K562 (cell line): ENCODE data around the gene PPP1R36. TPM values are rescaled to one million over a fixed set of nuclear protein-coding genes. Genes with fewer than 3 reads are reported as not detected.

Source experiments
- ATAC-seq: fragments of 200-7000 bp; cut with Tn5 transposase; 3 replicates; pipeline ENCODE4 v1.9.1; 2020; ENCODE audit warnings: moderate library complexity
- BruUV-seq: library from RNA; stranded (reverse); fragments of 400-500 nt; replicated peaks from 2 replicates; lab custom pipeline; 2021; lab: Mats Ljungman, UMichigan
- CTCF ChIA-PET: fragments of 300-600 bp; formaldehyde crosslinking; extraction: SDS; loops from one replicate; lab custom pipeline; 2021; ENCODE audit warnings: low intra/inter-chr PET ratio; lab: Yijun Ruan, JAX
- POLR2A ChIA-PET: fragments of 300-600, 350-650 bp; sonication (Branson Sonifier 250); formaldehyde crosslinking; extraction: SDS; loops from one replicate; lab custom pipeline; 2021; ENCODE audit warnings: antibody characterized with exemption, inconsistent platforms; lab: Yijun Ruan, JAX
- DNase-seq, 4 experiments: peaks; one replicate each; pipeline versions ENCODE4 v3.0.0 to v3.0.0-alpha.2; 2011 to 2018; ENCODE audit warnings: low spot score in 3 of 4, mixed read lengths in 3 of 4; ENCODE audit errors: extremely low read depth in 1 of 4
- FAIRE-seq: peaks from 2 replicates; lab custom pipeline; 2011; peaks lifted over from hg19 to GRCh38; lab: Jason Lieb, UNC
- H2AFZ ChIP-seq: 2 replicates; pipeline ENCODE4 v1.6.0; 2011; ENCODE audit warnings: low read depth, low read length, control low read depth, inconsistent platforms
- H3K27ac ChIP-seq: fragments of 200-600 bp; 3 replicates; pipeline ENCODE4 v1.8.0; 2011; ENCODE audit warnings: low read depth, mild to moderate bottlenecking, control low read depth, inconsistent platforms, low read length, moderate library complexity, mixed read lengths; ENCODE audit errors: extremely low read depth
- H3K27me3 ChIP-seq, 2 experiments: fragments of 300-600 bp in 1 of 2; 2 replicates in 1 of 2; 3 replicates in 1 of 2; pipeline versions ENCODE4 v1.6.0 to v1.8.0; 2011; ENCODE audit warnings: inconsistent platforms in 2 of 2, low read length in 2 of 2, mild to moderate bottlenecking in 1 of 2, mixed read lengths in 1 of 2, moderate library complexity in 1 of 2; ENCODE audit not compliant: control insufficient read depth in 2 of 2, insufficient read depth in 2 of 2
- H3K36me3 ChIP-seq: fragments of 300-600 bp; 3 replicates; pipeline ENCODE4 v1.8.0; 2011; ENCODE audit warnings: mild to moderate bottlenecking, low read length, inconsistent platforms; ENCODE audit not compliant: control insufficient read depth, insufficient read depth
- H3K4me1 ChIP-seq, 2 experiments: fragments of 200-600 bp in 1 of 2; replicated peaks in 1 of 2; 2 replicates in 1 of 2; 3 replicates in 1 of 2; pipeline versions ENCODE4 v1.5.1 to v1.8.0; 2011; ENCODE audit warnings: inconsistent platforms in 2 of 2, low read length in 2 of 2, mild to moderate bottlenecking in 1 of 2, mixed read lengths in 1 of 2, moderate library complexity in 1 of 2; ENCODE audit not compliant: control insufficient read depth in 2 of 2, insufficient read depth in 2 of 2
- H3K4me2 ChIP-seq: 2 replicates; pipeline ENCODE4 v1.6.1; 2011; ENCODE audit warnings: low read length, control low read depth, inconsistent platforms, mixed read lengths; ENCODE audit not compliant: insufficient read depth
- H3K4me3 ChIP-seq: fragments of 200-600 bp; sonication (generic), shearing (Covaris generic); 2 replicates; pipeline ENCODE4 v1.5.1; 2016; ENCODE audit warnings: control low read depth, inconsistent platforms
- H3K79me2 ChIP-seq: fragments of 200-600 bp; 3 replicates; pipeline ENCODE4 v1.8.0; 2011; ENCODE audit warnings: low read length, inconsistent platforms; ENCODE audit not compliant: control insufficient read depth, insufficient read depth
- H3K9ac ChIP-seq, 2 experiments: 2 replicates each; pipeline versions ENCODE4 v1.6.0 to v1.6.1; 2011; ENCODE audit warnings: low read depth in 2 of 2, low read length in 2 of 2, control low read depth in 1 of 2, inconsistent platforms in 1 of 2, mild to moderate bottlenecking in 1 of 2, mixed read lengths in 1 of 2; ENCODE audit not compliant: insufficient read depth in 1 of 2
- H3K9me1 ChIP-seq: one replicate; pipeline ENCODE4 v1.6.0; 2011; ENCODE audit warnings: inconsistent platforms, mild to moderate bottlenecking, low read length, moderate library complexity; ENCODE audit not compliant: control insufficient read depth, insufficient read depth
- H3K9me3 ChIP-seq: replicated peaks from 2 replicates; pipeline ENCODE4 v1.5.1; 2011; ENCODE audit warnings: low read depth, low read length, inconsistent platforms; ENCODE audit not compliant: control insufficient read depth, insufficient read depth
- H4K20me1 ChIP-seq: replicated peaks from 2 replicates; pipeline ENCODE4 v1.6.1; 2011; ENCODE audit warnings: low read length, inconsistent platforms, mixed read lengths; ENCODE audit not compliant: control insufficient read depth, insufficient read depth
- PHF20 ChIP-seq: fragments of 450-650 bp; IDR thresholded peaks from 2 replicates; pipeline ENCODE4 v1.6.1; 2018; ENCODE audit not compliant: partially characterized antibody
- SAFB2 ChIP-seq: fragments of 200-400 bp; formaldehyde crosslinking; IDR thresholded peaks from 2 replicates; pipeline ENCODE4 v1.6.1; 2018; ENCODE audit warnings: borderline replicate concordance, low read length, low read depth, moderate library complexity; ENCODE audit not compliant: severe bottlenecking
- WGBS: fragments of 100-300 bp; shearing (Covaris generic); methylation state at CpG from one replicate; pipeline ENCODE4 v1.1.6; 2016; ENCODE audit warnings: low coverage, mixed read lengths; ENCODE audit not compliant: insufficient coverage; ENCODE audit errors: missing lambda C conversion rate; 5-methylcytosine and 5-hydroxymethylcytosine counted together
- in situ Hi-C: fragments of 300-500 bp; cut with MboI; formaldehyde crosslinking; loops from 4 replicates; pipeline ENCODE4 v1.15.0; 2018; ENCODE audit warnings: inconsistent platforms, mixed read lengths
- intact Hi-C: fragments of 100-400 bp; cut with micrococcal nuclease; formaldehyde crosslinking; loops from 2 replicates; pipeline ENCODE4 v1.14.2; 2022
- polyA plus RNA-seq, 8 experiments: library from polyadenylated mRNA; depleted of rRNA in 4 of 8; stranded (reverse) in 5 of 8; unstranded in 3 of 8; fragments of >200 nt; fragmentation: Nextera tagmentation in 2 of 8; fragmentation: Illumina TruSeq in 1 of 8; extraction: Ambion mirVana in 2 of 8; extraction: Trizol in 1 of 8; gene quantifications; 2 replicates each; pipeline versions ENCODE4 v1.2.1 to v1.2.3, GENCODE V29; 2011 to 2014; ENCODE audit warnings: inconsistent platforms in 1 of 8, missing spikeins in 1 of 8
- total RNA-seq, 7 experiments: library from RNA; depleted of rRNA in 6 of 7; stranded (reverse); fragments of >200 nt in 6 of 7; fragmentation: Illumina TruSeq in 2 of 7; extraction: Trizol in 2 of 7; gene quantifications; 2 replicates each; pipeline versions ENCODE4 v1.2.1 to v1.2.3, GENCODE V29; 2011 to 2021; ENCODE audit warnings: low replicate concordance in 1 of 7
- TF ChIP-seq, protein P1 (sequence below): IDR thresholded peaks from 2 replicates; pipeline ENCODE4 v1.6.1; 2011; ENCODE audit not compliant: insufficient read length; ENCODE audit errors: extremely low read depth
- TF ChIP-seq, protein P2 (sequence below): fragments of 250-450 bp; sonication (Bioruptor Pico); IDR thresholded peaks from 2 replicates; pipeline ENCODE4 v1.8.0; 2022; ENCODE audit warnings: inconsistent platforms

The PPP1R36 gene
- total and polyA plus RNA-seq, 9 of the 15 experiments (the other 6 are each of a cell fraction or from before 2014, with no cell fraction given): 0.29 TPM; not detected in 8

DNA sequence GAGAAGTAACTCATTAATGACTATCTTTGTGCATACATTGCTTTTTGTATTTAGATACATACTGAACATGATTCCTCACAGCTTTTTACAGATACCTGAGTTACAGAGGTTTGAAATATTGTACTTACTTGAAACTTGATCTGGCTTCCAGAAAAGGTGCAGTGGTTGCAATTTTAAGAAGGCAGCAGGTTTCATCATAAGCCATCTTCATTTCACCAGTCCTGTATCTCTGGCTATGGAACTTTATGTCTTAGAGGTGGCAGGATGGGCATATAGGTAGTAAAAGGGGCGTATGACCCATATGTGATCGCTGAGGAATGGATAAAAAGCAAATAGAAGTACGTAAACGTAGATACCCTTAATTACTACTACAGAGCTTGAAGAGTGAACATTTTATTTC, 31.5 kb upstream of the PPP1R36 start:
- Histone ChIP-seq H3K9me3 (no peaks in the 10 kb centered on the region), H4K20me1 (no peaks in the 10 kb centered on the region), H3K36me3 (peaks cover 9% of the 10 kb centered on the region; the same call in 1 of the 3 replicates), H2AFZ (no peak overlapping the region), H3K27ac (no peak overlapping the region), H3K9me1 (no peaks in the 10 kb centered on the region), H3K4me1 (peaks cover 0 to 3% of the 10 kb centered on the region in 2 experiments; a peak in 1 of 5 replicates), H3K4me2 (no peak overlapping the region), H3K27me3 (no peaks in the 10 kb centered on the region), H3K4me3 (no peak overlapping the region), H3K79me2 (peaks cover under 1% of the 10 kb centered on the region; the same call in 2 of the 3 replicates), H3K9ac (no peak overlapping the region)
- DNase-seq (no peak), FAIRE-seq (no peak), ATAC-seq (no peak)
- CTCF ChIA-PET: no interaction called here
- TF ChIP-seq SAFB2 (no peak), PHF20 (no peak)
- TF ChIP-seq, protein P1, sequence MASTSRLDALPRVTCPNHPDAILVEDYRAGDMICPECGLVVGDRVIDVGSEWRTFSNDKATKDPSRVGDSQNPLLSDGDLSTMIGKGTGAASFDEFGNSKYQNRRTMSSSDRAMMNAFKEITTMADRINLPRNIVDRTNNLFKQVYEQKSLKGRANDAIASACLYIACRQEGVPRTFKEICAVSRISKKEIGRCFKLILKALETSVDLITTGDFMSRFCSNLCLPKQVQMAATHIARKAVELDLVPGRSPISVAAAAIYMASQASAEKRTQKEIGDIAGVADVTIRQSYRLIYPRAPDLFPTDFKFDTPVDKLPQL: no peak
- TF ChIP-seq, protein P2, sequence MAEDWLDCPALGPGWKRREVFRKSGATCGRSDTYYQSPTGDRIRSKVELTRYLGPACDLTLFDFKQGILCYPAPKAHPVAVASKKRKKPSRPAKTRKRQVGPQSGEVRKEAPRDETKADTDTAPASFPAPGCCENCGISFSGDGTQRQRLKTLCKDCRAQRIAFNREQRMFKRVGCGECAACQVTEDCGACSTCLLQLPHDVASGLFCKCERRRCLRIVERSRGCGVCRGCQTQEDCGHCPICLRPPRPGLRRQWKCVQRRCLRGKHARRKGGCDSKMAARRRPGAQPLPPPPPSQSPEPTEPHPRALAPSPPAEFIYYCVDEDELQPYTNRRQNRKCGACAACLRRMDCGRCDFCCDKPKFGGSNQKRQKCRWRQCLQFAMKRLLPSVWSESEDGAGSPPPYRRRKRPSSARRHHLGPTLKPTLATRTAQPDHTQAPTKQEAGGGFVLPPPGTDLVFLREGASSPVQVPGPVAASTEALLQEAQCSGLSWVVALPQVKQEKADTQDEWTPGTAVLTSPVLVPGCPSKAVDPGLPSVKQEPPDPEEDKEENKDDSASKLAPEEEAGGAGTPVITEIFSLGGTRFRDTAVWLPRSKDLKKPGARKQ (CRISPR knock-in tag): no peak
- intact Hi-C loops: no loop called here
- in situ Hi-C loops: no loop called here
- 63% methylated on average over 4 of the region's 4 CpGs for WGBS
- BruUV-seq: no TSS peak
- POLR2A ChIA-PET: no interaction called here
